Hepatocyte (in vitro differentiated cells): ENCODE results near the gene C1orf94.

Experiments used
- EZH2phosphoT487 ChIP-seq: fragments of 200-600 bp; sonication (generic); IDR thresholded peaks from one replicate; pipeline ENCODE4 v1.6.1; 2018; ENCODE audit warnings: antibody characterized with exemption, mild to moderate bottlenecking, low read depth, moderate library complexity; ENCODE audit not compliant: unreplicated experiment, severe bottlenecking
- TF ChIP-seq, protein P1 (sequence below): fragments of 200-600 bp; sonication (generic); IDR thresholded peaks from 2 replicates; pipeline ENCODE4 v1.5.1; 2016; ENCODE audit warnings: antibody characterized with exemption, mild to moderate bottlenecking; ENCODE audit not compliant: poor library complexity

DNA sequence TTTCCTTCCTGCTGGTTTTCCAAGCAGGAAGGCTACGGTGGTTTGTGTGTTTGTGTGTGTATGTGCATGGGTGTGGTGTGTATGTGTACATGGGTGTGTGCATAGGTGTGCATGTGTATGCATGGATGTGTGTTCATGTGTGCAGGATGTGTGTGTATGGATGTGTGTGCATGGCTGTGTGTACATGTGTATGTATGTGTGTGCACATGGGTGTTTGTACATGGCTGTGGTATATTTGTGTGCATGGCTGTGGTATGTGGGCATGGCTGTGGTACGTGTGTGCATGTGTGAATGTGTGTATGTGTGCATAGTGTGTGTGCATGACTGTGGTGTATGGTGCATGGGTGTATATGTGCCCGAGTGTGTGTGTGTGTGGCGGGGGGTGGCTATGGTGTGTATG, 12.3 kb downstream of the C1orf94 start:
- TF ChIP-seq, protein P1, sequence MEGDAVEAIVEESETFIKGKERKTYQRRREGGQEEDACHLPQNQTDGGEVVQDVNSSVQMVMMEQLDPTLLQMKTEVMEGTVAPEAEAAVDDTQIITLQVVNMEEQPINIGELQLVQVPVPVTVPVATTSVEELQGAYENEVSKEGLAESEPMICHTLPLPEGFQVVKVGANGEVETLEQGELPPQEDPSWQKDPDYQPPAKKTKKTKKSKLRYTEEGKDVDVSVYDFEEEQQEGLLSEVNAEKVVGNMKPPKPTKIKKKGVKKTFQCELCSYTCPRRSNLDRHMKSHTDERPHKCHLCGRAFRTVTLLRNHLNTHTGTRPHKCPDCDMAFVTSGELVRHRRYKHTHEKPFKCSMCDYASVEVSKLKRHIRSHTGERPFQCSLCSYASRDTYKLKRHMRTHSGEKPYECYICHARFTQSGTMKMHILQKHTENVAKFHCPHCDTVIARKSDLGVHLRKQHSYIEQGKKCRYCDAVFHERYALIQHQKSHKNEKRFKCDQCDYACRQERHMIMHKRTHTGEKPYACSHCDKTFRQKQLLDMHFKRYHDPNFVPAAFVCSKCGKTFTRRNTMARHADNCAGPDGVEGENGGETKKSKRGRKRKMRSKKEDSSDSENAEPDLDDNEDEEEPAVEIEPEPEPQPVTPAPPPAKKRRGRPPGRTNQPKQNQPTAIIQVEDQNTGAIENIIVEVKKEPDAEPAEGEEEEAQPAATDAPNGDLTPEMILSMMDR, result no peak
- no peak for TF ChIP-seq EZH2phosphoT487
